ENCODE results near the gene PITX3.
"Not testable (repeated sequence)": the region's sequence is repeated elsewhere in the genome, so short reads cannot be mapped to it uniquely, and the experiment has no call there.

Gene PITX3

DNA sequence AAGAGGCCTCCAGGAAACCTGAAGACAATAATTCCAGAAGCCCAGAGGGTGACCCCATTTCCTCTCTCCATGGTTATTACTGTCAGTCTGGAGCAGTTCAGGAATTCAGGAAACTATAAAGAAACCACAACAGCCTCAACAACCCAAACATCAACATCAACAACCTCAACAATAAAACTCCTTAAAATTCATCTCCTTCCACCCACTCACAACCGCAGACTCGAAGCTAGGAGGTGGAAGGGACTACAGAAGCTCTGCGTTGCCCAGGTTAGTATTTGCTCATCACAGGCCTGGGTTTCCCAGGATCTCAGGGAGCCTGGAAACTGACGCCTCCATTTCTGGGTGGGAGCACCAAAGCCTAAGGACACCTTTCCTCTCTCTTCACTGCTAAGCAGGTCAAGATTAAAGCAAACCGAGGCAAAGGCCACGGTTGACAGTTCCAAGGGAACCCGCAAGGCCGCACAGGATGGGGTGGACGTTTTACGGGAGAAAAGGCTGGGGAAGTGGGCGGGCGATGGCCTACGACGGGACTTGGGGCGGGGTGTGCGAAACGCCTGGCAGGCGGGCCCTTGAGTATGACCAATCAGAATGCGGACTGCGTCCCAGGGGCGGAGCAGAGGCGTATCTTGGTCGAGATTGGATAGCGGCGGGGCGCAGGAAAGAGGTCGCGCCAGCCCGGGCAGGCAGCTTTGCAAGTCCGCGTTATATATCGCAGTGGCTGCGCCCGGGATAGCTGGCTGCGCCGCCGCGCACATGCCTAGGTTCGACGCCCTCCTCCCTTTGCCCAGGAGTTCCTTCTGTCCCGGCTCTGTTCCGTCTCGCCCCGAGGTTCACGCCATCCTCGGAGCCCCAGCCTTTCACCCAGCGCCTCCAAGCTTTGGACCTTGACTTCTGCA lies 15.4 kb downstream of the PITX3 start, which contains the start of gene ELOVL3:
Gene ELOVL3, plus strand, starts transcription at position 654 of the 896 bp plus-strand sequence. CDS start 250 bp downstream, outside the sequence.
- no peak for DNase-seq

DNA sequence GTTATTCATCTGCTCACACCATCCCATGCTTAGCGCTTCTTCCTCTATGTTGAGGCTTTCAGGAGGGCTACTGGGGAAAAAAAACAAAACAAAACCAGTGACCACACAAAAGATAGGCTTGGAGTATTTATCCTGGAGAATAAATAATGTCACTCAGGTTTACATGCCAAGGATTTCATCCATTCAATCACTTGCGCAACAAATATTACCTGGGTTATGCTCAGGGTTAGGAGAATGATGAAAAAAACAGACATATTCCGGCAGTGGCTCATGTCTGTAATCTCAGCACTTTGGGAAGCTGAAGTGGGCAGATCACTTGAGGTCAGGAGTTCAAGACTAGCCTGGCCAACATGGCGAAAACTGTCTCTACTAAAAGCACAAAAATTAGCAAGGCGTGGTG lies 18.5 kb downstream of the PITX3 start:
- DNase-seq = no peak

DNA sequence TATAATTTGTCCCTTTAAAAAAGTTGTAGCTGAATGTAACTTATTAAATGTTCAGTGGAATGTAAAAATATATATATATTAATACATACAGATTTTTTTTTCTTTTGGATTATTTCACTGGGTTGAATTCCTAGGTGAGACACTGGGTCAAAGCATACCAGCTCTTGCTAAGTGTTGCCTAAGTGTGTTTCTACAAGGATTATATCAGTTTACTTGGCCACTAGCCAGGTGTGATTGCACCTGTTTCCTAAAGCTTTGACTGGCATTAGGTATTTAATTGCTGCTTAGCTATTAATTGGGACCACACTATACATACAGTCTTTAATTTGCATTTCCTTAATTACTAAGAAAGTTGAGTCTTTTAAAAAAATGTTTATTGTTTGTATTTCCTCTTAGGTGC lies 20.7 kb downstream of the PITX3 start:
- DNase-seq = no peak

DNA sequence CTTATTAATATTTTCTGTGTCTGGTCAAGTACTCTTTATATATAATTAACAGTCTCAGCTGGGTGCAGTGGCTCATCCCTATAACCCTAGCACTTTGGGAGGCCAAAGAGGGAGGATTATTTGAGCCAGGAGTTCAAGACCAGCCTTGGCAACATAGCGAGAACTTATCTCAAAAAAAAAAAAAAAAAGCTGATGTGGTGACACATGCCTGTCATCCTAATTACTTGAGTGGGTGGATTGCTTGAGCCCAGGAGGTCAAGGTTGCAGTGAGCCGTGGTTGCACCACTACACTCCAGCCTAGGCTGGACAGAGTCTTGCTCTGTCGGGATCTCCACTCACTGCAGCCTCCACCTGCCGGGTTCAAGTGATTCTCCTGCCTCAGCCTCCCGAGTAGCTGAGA lies 21.9 kb downstream of the PITX3 start:
- no peak for DNase-seq

DNA sequence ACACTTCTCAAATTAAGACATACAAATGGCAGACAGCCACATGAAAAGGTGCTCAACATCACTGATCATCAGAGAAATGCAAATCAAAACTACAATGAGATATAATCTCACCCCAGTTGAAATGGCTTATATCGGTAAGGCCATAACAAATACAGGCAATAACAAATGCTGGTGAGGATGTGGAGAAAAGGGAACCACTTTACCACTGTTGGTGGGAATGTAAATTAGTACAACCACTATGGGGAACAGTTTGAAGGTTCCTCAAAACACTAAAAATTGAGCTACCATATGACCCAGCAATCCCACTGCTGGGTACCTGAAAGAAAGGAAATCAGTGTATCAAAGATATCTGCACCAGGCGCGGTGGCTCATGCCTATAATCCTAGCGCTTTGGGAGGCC lies 27.7 kb downstream of the PITX3 start:
- DNase-seq = not testable (repeated sequence)

DNA sequence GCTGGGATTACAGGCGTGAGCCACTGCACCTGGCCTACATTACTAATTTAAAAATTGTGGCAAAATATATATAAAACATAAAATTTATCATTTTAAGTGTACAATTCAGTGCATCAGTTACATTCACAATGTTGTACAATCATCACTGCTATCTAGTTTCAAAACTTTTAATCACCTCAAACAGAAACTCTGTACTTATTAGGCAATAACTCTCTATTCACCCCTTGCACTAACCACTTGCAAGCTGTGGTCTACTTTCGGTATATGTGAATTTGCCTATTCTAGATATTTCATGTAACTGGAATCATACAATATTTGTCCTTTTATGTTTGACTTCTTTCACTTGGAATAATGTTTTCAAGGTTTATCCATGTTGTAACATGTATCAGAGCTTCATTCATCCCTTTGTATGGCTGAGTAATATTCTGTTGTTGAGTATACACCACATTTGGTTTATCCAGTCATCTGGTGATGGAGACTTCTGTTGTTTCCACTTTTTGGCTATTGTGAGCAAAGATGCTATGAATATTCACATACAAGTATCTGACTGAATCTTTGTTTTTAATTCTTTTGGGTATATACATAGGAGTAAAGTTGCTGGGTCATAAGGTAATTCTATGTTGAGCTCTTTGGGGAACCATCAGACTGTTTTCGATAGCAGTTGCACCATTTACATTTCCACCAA lies 29.6 kb downstream of the PITX3 start:
- DNase-seq = no peak

DNA sequence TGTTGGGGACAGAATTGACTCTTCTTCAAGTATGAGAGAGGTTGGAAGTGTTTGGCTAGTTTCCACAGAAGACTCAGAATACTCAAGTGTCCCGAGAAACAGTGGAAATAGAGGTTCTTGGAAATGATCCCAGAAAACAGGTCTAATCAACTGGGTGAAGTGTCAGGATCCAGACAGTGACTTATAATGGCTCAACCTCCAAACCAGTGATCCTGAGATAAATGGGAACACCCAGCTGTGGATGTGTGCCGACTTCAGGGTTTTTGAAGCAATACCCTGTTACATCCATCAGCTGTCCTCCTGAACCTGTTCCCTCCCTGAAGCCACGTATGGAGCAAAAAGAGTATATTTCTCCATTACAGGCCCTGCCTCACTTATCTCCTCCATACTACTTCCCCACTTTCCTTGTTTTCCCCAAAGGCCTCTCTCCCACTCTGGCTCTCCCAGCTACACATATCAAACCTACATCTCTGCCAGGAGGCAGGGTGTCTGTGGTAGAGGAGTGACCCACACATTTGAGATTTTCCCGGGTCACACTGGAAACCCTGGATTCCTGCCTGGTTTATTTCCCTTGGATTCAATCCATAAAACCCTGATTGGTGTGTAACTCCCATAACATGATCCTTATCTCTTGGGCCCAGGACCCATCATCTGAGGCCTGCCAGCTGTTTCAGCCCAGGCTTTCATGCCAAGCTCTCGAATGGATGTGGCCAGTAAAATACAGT lies 32.8 kb downstream of the PITX3 start:
- no peak for DNase-seq

DNA sequence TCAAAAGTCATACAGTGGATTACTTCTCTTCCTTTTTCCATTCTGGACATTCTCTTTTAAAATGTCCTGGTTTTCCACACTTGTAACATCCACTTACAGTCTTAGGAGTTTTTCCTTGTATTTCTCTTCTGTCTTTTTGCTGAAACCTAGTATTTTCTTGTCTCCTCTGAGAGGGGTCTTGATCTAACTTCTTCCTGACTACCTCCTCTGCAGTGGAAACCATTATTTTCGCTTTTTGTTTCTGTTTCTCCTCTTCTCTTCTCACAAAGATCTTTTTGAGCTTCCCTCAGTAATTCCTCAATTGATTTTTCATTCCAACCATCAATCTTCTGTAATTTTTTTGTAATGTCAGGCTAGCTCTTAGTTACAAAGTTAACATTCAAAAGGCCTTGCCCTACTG lies 38.9 kb downstream of the PITX3 start:
- DNase-seq = no peak

DNA sequence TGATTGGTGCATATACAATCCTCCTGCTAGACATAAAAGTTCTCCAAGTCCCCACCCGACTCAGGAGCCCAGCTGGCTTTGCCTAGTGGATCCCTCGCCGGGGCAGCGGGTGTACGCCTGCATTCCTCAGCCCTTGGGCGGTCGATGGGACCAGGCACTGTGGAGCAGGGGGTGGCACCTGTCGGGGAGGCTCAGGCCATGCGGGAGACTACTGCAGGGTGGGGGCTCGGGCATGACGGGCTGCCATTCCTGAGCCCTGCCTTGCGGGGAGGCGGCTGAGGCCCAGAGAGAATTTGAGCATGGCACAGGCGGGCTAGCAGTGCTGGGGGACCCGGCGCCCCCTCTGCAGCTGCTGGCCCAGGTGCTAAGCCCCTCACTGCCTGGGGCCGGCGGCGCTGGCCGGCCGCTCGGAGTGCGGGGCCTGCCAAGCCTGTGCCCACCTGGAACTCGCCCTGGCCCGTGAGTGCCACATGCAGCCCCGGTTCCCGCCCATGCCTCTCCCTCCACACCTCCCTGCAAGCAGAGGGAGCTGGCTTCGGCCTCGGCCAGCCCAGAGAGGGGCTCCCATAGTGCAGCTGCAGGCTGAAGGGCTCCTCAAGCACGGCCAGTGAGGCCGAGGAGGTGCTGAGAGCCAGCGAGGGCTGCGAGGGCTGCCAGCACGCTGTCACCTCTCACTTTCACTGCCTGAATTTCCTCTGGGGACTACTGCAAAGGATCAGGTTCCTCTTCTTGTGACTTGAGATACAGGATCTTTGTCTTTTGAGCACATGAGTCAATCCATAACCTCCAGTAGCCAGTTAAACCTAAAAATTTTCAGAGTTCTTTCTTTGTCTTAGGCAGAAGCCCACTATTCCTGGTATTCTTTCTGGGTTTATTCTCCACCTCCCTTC lies 40.3 kb downstream of the PITX3 start:
- no peak for DNase-seq

DNA sequence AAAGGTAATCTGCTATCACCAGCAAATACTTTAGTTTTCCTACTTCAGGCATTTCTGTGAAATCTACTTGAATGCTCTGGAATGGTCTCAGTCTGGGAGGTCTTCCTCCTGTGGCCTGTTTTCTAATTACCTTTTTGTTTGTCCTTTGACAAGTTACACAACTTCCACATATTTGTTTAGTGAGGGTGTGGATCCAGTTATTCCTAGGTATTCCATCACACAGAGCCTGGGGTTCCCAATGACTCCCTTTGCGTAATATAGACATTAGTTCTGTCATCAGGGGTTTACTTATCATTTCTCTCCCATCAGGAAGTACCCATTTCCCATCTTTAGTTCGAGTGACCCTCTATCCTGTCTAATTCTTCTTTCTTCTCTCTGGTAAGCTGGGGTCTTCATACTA lies 43.3 kb downstream of the PITX3 start:
- no peak for DNase-seq

DNA sequence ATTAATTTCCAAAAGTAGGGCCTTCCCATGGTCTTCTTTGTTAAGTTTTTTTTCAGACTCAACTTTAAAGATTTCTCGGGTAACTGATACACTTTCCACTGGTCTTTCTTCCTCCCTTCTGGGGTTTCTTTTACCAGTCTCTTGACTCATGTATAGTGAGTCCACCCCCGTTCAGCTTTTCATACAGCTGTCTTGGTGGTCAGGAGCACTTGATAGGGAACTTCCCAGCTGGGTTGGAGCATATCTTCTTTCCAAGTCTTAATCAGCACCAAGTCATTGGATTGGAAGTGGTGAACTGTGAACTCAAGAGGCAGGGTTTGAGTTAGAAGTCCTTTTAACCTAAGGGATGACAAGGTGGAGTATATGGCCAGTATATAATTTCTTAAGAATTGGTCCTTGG lies 44.4 kb downstream of the PITX3 start:
- DNase-seq = no peak

DNA sequence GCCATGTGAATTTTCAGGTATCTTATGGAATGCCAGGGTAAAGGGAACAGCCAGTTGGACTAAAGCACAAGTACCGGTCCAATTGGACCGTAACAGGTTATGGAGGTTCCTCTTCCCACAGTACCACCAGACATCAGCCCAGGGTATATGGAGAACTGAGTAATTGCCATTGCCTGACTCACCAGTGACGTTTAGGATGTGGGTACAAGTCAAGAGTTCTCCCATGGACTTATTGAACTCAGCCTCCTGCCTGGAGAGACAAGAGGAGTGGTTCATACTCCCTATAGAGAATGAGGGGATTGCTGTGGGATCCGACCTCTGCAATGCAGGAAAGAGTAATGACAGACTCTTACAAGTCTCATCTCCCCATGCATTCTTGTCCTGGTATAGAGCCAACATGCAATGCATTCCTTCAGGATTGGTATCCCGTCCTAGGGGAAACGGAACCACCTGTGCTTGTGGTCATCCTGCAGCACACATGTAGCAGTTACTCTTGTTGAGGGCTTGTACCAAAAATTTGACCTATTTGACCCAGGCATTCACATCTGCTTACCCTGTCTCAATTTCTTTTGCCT lies 45.9 kb downstream of the PITX3 start:
- no peak for DNase-seq

DNA sequence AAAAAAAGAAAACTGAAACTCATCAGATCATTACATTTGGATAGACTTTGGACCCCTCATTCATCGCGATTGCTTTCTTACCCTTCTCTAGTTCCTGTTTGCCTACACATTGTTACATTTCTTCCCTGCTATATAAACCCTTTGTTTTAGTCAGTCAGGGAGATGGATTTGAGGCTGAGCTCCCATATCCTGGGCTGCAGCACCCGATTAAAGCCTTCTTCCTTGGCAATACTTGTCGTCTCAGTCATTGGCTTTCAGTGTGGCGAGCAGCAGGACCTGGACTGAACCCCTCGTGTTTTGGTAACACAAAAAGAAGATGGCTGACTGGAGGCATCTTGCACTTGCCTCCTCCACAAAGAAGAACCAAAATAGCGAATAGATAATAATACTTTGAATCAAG lies 49.4 kb downstream of the PITX3 start:
- DNase-seq = no peak

DNA sequence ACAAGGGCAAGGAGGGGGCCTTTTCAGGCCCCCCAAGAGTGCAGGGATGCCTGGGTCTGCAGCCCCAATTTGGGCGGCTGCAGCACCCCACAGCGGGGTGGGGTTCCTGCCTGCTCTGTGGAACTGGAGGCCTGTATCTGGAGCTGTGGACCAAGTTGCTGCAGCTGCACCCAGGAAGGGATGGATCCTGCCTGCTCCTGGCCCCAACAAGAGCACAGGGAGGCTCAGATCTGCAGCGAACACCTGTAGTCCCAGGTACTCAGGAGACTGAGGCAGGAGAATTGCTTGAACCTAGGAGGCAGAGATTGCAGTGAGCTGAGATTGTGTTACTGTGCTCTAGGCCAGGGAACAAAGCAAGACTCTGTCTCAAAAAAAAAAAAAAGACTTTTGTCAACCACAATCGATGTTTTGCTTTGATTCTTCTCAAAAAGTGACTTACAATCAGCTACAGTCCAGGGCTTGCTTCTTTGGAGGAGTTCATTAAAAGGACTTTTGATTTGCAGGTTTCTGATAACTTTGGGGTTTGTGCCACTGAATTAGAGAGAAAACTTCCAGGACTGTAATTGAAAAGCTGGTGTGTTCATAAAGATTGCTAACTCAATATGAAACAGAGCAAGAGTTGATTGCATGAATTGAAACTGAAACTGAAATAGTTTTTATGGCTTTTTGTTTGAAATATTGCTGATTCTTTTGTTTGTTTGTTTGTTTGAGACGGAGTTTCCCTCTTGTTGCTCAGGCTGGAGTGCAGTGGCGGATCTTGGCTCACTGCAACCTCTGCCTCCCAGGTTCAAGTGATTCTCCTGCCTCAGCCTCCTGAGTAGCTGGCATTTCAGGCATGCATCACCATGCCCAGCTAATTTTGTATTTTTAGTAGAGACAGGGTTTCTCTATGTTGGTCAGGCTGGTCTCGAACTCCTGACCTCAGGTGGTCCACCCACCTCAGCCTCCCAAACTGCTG lies 52.1 kb downstream of the PITX3 start:
- DNase-seq = not testable (repeated sequence)

DNA sequence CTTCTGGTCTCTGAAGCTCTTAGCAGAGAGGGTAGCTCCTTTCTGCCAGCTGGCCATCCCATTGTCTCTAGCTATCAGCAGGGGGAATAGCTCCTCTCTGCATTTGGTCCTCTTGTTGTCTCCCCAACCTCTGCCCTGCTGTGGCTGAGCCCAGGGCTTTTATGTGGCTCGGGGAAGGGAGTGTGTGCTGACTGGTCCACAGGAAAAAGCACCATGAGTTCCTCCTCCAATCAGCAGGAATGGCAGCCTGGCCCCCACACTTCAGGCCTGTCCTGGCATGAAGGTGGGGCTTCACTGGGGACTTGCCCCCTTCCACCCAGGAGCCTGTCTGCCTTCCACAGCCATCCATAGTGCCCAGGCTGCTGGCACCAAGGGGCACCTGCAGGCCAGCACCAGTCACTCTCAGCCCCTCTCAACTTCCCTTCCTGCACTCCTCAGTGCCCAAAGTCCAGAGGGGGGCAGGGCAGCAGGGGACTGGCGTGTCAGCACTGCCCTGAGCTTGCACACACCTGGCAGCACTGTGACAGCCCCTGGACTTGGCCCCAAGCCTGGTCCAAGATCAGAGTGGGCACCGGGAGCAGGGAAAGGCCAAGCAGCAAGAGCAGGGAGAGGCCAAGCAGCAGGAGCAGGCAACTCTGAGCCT lies 52.9 kb downstream of the PITX3 start:
- DNase-seq = no peak

DNA sequence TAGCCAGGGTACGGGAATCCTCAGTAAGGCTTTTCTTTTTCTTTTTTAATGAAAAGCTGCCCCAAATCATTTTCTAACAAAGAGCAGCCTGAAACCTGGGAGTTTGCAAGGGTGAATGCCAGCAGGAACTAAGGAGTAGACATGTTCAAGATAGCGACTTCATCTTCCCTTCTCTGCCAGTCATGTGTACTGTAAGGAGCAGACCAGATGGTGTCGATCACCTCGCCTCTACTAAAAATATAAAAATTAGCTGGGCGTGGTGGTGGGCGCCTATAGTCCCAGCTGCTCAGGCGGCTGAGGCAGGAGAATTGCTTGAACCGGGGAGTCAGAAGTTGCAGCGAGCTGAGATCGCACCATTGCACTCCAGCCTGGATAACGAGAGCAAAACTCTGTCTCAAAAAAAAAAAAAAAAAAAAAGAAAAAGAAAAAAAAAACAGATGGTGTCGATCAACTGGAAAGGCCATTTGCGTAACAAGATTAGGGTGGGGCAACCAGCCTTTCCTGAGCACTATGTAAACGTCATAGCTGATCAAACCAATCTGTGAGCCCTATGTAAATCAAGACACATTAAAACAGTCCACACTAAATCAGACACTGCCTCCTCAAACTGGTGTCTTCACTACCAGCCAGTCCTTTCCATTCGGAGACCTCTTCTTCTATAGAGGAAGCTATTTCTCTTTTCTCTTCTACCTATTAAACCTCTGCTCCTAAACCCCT lies 55.3 kb downstream of the PITX3 start:
- DNase-seq = no peak

DNA sequence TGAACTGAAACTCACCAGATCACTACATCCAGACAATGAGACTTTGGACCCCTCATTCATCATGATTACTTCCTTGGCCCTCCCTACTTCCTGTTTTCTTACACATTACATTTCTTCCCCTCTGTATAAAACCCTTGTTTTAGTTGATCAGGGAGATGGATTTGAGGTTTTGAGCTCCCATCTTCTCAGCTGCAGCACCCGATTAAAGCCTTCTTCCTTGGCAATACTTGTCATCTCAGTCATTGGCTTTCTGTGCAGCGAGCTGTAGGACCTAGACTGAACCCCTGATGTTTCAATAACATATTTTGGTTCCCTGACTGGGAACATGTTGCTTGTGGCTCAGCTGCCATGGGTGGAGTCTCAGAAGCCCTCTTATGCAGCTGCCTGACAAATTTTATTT lies 56.0 kb downstream of the PITX3 start:
- no peak for DNase-seq

DNA sequence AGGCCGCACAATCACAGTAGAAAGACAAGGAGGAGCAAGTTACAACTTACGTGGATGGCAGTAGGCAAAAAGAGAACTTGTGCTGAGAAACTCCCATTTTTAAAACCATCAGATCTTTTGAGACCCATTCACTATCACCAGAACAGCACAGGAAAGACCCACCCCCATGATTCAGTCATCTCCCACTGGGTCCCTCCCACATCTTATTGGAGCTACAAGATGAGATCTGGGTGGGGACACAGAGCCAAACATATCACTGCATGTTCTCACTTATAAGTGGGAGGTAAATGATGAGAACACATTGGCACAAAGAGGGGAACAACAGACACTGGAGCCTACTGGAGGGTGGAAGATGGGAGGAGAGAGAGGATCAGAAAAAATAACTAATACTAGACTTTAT lies 56.7 kb downstream of the PITX3 start:
- no peak for DNase-seq
